ENCODE results near the gene ETNK1. TPM values are rescaled to one million over a fixed set of nuclear protein-coding genes. Genes with fewer than 3 reads are reported as not detected.
"Not testable (repeated sequence)": the region's sequence is repeated elsewhere in the genome, so short reads cannot be mapped to it uniquely, and the experiment has no call there.

The ETNK1 gene, protein sequence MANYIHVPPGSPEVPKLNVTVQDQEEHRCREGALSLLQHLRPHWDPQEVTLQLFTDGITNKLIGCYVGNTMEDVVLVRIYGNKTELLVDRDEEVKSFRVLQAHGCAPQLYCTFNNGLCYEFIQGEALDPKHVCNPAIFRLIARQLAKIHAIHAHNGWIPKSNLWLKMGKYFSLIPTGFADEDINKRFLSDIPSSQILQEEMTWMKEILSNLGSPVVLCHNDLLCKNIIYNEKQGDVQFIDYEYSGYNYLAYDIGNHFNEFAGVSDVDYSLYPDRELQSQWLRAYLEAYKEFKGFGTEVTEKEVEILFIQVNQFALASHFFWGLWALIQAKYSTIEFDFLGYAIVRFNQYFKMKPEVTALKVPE
- total RNA-seq, result 100 to 1,000 TPM in 1 of 2 donors, 10 to 100 TPM in 1; 81.3 to 115 TPM
- long read RNA-seq, full-length matches to known transcripts, result 16 of 18 reads
- long read RNA-seq, partial matches to known transcripts, result 1 of 18 reads
- long read RNA-seq, other reads (novel, unspliced or antisense), result 1 of 18 reads

DNA sequence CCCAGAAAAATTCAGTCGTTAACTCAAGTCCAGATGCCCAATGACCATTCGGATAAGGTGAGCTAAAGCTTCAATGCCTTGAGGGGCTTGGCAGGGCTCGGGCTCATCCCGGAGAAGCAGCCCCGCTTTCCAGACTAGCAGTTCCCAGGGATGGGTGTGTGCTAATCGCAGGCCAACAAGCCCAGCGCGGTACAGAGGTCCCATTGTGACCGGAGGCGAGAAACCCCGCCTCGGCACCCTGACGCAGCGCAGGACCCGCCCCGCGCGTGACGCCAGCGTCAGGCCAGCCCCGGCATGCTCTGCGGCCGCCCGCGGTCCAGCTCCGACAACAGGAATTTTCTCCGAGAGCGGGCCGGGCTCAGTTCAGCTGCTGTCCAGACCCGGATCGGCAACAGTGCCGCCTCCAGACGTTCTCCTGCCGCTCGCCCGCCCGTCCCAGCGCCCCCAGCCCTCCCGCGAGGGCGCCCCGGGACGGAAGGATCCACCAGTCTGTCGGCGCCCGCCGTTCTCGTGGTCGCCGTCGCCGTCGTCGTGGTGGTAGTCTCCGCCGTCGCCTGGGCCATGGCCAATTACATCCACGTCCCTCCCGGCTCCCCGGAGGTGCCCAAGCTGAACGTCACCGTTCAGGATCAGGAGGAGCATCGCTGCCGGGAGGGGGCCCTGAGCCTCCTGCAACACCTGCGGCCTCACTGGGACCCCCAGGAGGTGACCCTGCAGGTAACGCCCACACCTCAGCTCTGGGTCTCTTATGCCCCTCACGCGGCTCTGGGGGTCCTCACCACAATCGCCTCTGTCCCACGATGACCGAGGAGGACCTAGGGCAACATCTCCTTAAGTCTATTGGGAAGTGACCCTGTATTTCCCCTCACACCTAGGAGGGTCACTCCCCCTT, at the start of gene ETNK1:
TSS of gene ETNK1 (plus strand) at position 302 of the 892 bp plus-strand sequence. CDS start at position 562, 260 bp downstream.
- intact Hi-C loops (cut with DNase I, micrococcal nuclease), result loop anchor here in 1 of 2 donors (5.0 kb wide), 1 partner anchor 83 kb away; the partner anchor contains the start of gene C2CD5
- ATAC-seq, result peak; percentile 96
- peak; percentile 94 to 97 for DNase-seq

DNA sequence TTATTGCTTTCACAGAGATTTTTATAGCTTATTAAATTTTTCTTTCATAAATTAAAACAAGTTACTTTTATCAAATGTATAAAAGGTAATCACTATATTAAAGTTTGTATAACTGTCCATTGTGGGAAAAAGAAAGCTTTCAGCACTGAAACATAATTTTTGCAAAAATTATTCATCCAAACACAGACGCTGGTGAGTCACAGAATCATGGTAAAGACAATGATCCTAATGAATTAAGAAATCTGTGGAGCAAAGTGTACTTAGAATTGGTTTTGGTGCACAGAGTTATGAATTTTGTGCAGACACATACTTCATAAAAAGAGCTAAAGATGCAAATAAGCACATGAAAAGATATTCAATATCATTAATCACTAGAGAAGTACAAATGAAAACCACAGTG, 48.9 kb upstream of the ETNK1 start:
- DNase-seq (no peak), ATAC-seq (no peak)
- intact Hi-C loops (cut with DNase I, micrococcal nuclease), result no loop called here

DNA sequence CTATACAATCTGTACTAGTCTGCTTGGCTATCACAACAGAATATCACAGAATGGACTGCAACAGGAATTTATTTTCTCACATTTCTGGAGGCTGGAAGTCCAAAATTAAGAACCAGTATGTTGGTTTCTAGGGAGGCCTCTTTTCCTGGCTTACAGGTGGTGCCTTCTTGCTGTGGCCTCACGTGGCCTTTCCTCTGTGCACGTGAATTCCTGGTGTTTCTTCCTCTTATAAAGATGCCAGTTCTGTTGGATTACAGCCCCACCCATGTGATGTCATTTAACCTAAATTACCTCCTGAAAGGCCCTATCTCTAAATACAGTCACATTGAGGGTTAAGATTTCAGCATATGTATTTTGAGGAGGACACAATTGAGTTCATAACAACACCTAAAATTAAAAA, 48.5 kb upstream of the ETNK1 start:
- intact Hi-C loops (cut with DNase I, micrococcal nuclease), result no loop called here
- DNase-seq, result peak; percentile 60 to 64
- ATAC-seq, result peak; percentile 85

DNA sequence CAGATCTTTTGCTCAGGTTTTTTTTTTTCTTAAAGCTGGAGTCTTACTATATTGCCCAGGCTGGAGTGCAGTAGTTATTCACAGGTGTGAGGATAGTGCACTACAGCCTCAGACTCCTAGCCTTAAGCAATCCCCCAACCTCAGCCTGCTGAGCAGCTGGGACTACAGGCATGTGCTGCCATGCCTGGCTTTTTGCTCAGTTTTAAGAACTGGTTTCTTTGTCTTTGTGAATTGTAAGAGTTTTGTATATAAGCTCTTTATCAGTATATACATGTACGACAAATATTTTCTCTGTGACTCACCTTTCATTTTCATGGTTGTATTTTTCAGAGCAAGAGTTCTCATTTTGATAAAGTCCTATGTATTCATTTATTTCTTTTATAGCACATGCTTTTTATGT, 47.3 kb upstream of the ETNK1 start:
- DNase-seq (no peak), ATAC-seq (no peak)
- intact Hi-C loops (cut with DNase I, micrococcal nuclease), result no loop called here

DNA sequence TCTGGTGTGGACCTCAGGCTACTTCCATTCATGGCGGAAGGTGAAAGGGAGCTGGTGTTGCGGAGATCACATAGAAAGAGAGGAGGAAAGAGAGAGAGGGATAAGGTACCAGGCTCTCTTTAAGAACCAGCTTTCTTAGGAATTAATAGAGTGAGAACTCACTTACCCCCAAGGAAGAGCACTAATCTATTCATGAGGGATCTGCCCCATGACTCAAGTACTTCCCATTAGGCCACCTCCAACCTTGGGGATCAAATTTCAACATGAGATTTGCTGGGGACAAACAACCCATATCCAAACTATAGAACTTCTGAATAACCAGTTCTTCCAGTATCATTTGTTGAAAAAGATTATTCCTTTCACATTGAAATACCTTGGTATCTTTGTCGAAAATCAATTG, 46.6 kb upstream of the ETNK1 start:
- no peak for DNase-seq
- intact Hi-C loops (cut with DNase I, micrococcal nuclease), result no loop called here
- no peak for ATAC-seq

DNA sequence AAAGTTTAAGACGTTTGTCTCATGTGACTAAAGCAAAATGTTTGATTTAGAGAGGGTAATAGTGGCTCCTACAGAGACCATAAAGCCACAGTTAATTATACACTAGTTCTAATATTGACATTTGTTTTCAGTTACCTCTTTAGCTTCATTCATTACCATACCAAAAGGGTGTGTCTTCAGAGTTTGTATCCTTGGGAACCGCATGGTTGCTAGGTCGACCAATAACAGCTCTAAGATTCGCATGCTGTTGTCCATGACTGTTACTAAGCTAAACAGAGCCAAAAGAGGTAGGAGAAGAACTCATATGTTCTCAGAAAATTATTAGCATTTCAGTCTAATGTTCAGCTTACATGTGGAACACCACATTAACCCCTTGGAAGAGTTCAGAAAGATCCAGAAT, 36.2 kb upstream of the ETNK1 start:
- ATAC-seq (peak; percentile 98), DNase-seq (peak in 1 of 2 donors; percentile 26)
- intact Hi-C loops (cut with DNase I, micrococcal nuclease), result no loop called here

DNA sequence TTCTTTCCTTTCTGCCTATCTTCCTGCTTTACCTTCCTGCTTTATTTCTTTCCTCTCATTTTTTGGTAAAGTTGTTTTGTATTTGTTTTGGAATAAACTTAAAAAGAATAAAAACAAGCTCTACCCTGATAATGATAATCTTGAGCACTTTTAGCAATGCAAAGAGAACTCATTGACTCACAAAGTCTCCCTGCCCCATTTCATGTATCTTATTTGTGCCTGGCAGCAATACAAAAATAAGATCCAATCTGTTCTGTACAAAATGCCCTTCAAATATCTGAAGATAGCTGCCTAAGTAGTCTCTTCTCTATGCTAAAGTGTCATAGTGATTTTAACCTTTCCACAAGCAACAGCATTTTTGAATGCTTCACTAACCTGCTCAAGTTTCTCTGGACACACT, 31.1 kb upstream of the ETNK1 start:
- intact Hi-C loops (cut with DNase I, micrococcal nuclease), result no loop called here
- ATAC-seq (no peak), DNase-seq (no peak)

DNA sequence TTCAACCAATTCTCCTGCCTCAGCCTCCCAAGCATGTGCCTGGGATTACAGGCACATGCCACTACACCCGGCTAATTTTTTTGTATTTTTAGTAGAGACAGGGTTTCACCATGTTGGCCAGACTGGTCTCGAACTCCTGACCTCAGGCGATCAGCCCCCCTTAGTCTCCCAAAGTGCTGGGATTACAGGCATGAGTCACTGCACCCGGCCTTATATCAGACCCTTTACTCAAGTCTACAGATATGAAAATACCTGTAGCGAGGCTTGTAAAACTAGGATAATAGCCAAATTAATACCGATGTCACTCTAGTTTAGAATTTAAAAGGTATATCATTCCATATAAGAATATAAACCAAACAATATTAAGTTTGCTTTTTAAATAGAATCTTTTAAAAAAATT, 27.4 kb upstream of the ETNK1 start:
- intact Hi-C loops (cut with DNase I, micrococcal nuclease); DNase-seq; ATAC-seq: not testable (repeated sequence)

DNA sequence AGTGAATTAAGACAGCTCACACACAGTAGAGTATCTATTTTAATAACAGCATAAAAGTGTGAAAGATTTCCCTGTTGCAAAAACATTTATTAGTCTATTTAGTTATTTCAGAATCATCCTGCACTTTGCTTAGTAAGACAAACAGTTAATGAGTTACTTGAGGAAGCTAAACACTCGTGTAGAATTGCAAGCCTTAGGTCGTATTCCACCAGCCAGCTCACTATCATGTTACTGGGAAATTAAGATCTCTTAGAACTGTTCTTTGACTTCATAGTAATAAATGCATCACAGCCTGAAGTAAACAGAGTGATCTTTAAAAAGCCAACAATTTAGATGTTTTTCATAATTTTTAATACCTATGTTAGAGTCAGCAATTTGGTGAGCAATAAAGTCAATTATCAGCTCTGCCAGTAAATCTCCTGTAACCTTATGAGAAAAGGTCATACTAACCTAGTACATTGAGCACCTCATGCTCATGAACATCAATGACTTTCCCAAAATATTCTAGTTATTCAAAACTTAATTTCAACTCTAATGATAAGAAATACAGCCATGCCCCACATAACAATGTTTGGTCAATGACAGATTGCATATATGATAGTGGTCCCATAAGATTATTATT, 26.7 kb upstream of the ETNK1 start:
- DNase-seq (no peak), ATAC-seq (peak; percentile 84)
- intact Hi-C loops (cut with DNase I, micrococcal nuclease), result no loop called here

DNA sequence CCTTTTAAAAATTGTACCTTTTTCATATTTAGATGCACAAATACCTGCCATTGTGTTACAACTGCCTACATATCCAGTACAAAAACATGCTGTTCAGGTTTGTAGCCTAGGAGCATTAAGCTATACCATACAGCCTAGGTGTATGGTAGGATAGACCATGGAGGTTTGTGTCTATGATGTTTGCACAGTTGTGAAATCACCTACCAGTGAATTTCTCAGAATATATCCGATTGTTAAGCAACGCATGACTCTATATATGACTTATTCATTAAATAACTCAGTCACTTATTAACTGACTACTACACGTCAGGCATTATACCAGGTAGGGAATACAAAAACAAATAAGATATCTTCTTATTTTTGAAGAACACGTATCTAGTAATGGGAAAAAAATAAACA, 26.2 kb upstream of the ETNK1 start:
- no peak for DNase-seq
- ATAC-seq, result peak; percentile 46
- intact Hi-C loops (cut with DNase I, micrococcal nuclease), result no loop called here

DNA sequence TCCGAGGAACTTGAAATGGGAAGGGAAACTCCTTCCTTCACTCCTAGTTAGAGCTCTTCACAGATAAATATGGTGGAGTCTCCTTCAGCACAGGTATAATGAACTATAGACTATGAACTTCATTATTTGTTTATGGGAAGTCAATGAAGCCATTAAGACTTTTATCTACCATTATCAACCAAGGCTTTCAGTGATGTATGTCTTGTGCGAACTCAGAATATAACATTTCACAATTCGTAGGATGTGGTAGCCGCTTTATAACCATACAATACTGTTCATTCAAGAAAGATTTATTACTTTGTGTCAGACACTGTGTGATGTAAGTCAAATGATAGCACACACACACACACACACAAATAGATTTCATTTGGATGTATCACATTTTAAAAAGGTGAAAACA, 24.8 kb upstream of the ETNK1 start:
- peak; percentile 85 for ATAC-seq
- intact Hi-C loops (cut with DNase I, micrococcal nuclease), result no loop called here
- DNase-seq, result no peak

DNA sequence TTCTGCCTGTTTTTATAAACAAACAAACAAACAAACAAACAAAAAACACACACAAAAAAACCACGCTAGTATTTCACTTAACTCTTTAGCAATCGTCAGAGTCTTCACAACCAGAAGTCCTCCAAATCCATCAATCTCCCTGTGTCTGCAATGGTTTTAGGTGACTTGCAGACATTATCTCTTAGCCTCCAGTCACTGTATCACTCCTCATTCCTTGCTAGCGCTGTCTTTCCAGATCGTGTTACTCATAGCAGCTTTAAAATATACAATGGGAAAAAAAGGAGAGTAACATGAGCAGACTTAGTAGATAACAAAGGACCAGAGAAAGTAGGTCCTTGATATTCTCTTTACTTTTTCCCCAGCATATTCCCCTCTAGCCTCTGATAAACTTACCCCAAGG, 15.5 kb upstream of the ETNK1 start:
- no peak for ATAC-seq
- DNase-seq, result no peak
- intact Hi-C loops (cut with DNase I, micrococcal nuclease), result no loop called here

DNA sequence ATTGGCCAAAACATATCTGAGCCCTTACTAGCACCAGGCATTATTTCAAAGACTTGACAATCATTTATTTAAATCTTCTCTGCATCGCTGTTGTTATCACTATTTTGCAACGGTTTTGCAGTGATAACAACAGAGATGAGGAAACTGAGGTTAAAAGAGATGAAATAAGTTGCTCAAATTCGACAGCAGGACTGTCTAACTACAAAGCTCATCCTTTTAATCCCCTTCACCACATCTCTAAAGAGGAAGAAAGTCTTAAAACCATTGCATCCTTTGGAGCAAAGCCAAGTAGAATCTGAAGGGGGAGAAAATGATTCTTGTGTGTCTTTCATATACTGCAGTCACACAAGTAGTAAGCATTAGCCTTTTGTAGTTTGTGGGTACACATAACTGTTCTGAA, 14.8 kb upstream of the ETNK1 start:
- intact Hi-C loops (cut with DNase I, micrococcal nuclease), result no loop called here
- DNase-seq (no peak), ATAC-seq (no peak)

DNA sequence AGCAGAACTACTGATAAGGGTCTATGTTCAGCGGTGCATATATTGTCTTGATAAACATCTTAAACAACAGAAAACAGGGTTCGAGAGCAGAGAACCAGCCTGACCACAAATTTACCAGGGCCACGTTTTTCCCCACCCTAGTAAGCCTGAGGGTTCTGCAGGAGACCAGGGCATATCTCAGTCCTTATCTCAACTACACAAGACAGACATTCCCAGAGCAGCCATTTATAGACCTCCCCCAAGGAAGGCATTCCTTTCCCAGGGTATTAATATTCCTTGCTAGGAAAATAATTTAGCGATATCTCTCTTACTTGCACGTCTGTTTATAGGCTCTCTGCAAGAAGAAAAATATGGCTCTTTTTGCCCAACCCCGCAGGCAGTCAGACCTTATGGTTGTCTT, 12.1 kb upstream of the ETNK1 start:
- intact Hi-C loops (cut with DNase I, micrococcal nuclease); DNase-seq; ATAC-seq: not testable (repeated sequence)

DNA sequence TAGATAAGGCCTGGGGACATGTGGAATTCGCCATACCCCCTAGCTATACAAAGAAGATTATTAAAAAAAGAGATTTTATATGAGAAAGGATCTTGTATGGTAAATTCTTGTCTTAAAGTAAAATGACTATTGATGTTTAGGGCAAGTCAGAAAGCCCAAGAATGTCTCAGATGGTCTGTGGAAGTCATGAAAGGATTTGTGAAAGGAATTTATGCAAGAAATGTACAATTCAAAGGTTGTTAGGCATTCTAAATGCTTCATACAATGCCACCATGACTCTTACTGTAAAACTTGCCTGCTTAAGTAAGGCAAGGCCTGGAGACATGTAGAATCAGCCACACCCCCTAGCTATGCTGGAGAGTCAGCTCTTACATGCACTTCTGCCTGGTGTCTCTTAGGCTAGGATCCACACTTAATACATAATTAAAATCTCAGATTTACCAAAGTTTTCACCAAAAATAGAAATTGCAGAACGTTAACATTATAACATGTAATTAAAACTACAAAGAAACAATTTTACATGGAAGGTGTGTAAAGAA, 8.9 kb upstream of the ETNK1 start:
- intact Hi-C loops (cut with DNase I, micrococcal nuclease), result no loop called here
- DNase-seq, result no peak
- no peak for ATAC-seq

DNA sequence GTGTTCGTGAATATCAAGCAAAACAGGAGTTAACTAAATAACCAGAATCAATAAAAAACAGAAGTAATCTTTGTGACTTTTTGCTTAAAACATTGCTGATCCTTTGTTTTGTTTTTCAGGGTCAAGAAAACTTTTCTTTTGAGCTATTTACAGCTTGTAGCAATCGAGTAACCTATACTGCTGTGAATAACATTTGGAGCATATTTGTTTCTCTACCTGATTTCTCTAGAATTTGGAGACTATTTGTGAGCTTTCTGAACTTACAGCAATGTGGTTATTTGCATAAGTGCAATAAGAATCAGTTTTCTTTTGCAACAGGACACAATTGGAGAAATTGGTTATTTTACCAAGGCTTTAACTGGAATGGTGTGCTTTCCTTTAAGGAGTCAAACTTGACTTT, 7.3 kb upstream of the ETNK1 start:
- intact Hi-C loops (cut with DNase I, micrococcal nuclease), result no loop called here
- no peak for DNase-seq
- ATAC-seq, result no peak

DNA sequence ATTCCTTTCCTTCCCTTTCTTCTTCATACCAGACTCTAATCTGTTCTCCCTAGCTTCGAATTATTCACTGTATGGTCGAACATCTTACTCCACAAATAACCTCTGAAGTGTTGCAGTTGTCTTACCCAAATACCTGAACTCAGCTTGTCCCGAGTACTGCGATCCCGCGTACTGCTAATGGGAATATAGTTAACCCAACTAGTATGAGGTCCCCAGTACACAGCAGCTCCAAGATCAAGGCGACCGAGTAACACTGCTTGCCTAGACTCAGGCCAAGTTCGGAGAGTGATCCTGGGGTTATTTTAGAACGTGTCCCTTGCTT, 462 bp upstream of the ETNK1 start:
- ATAC-seq (peak; percentile 43), DNase-seq (peak in 1 of 2 donors; percentile 30)
- intact Hi-C loops (cut with DNase I, micrococcal nuclease), result no loop called here

DNA sequence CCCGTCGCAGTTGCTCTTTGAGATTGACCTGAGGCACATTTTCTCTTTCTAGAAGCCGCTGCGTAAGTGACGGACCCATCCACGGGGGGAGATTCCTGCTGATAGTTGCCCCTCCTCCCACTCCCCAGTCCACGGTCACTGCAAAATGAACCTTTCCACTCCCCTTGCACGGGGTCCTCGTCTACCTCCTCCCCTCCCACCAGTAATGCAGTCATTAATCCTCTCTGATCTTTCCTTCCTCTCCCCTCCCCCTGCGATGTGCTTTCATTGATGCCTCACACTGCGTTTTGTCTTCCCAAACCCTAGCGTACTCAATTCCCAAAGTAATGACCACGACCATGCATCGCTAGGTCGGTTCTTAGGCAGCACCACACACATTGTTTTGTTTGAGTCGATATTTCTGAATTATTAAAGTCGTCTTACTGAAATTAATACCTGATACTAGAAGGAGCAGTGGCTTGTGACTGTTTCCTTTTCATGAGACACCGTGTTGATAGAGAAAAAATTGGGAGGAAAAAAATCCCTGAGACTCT, 857 bp downstream of the ETNK1 start:
- intact Hi-C loops (cut with DNase I, micrococcal nuclease), result loop anchor here in 1 of 2 donors (5.0 kb wide), 1 partner anchor 84 kb away; the partner anchor contains the start of gene C2CD5
- peak; percentile 46 for ATAC-seq
- DNase-seq, result peak in 1 of 2 donors; percentile 38

DNA sequence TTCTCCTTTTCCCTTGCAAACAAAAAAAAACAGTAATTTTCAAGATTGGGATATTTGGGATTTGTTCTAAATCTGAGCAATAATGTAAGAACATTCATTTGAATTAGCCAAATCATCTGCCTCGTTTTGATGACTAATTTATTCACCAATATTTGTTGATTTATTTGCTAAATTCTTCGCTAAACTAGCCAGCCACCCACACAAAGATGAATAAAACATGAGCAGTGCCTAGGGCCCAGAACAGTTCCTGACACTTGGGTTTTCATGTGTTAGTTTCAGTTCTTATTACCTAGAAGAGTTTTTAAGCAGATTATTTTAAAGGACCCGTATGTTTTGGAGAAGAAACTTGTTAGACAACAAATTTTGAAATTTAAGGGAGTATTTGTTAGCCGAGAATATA, 1.4 kb downstream of the ETNK1 start:
- DNase-seq (no peak), ATAC-seq (no peak)
- intact Hi-C loops (cut with DNase I, micrococcal nuclease), result loop anchor here in 1 of 2 donors (5.0 kb wide), 1 partner anchor 84 kb away; the partner anchor contains the start of gene C2CD5

All from left colon (tissue), 2 donors.